ENCODE measurements around the gene DOCK2. TPM values are rescaled to one million over a fixed set of nuclear protein-coding genes. Genes with fewer than 3 reads are reported as not detected.

DOCK2 gene
- total RNA-seq, 1 experiment from 2014 or later = 1.4 TPM

- no TSS peak for BruUV-seq (replicated peaks)
- intact Hi-C loops (cut with micrococcal nuclease; ENCODE audit: unreplicated experiment) (no loop called here), in situ Hi-C loops (cut with HindIII; ENCODE audit: low pct_unique_long_range_greater_than_20kb, low sequenced_read_pairs) (no loop called here)
- H3K36me3 ChIP-seq (ENCODE audit: control insufficient read depth, insufficient read depth, low read length) = no peaks in the 10 kb centered on the region
- no peak overlapping the region for H3K27ac ChIP-seq (ENCODE audit: low read length)
- H3K4me3 ChIP-seq (ENCODE audit: low read depth in 2 of 2, low read length in 2 of 2) = no peak overlapping the region
- H3K4me1 ChIP-seq (ENCODE audit: control insufficient read depth, insufficient read depth, low read length) = no peaks in the 10 kb centered on the region
- no peak for TF ChIP-seq SIN3A (IDR thresholded peaks at IDR 0.05; ENCODE audit: borderline replicate concordance, insufficient read depth, low read depth, low read length)
- ChIA-PET POLR2A (no interaction called here), CTCF (no interaction called here)
- H3K9me3 ChIP-seq (ENCODE audit: control insufficient read depth, insufficient read depth, low read depth, low read length) = no peaks in the 10 kb centered on the region
- ATAC-seq (no peak), DNase-seq (ENCODE audit: low read depth, low spot score) (no peak)
- H3K27me3 ChIP-seq (ENCODE audit: control insufficient read depth, insufficient read depth, low read length) = no peaks in the 10 kb centered on the region
These were observed 152.4 kb downstream of the DOCK2 start for GRCh38 chr5:169789417-169789940.

- in situ Hi-C loops (cut with HindIII; ENCODE audit: low pct_unique_long_range_greater_than_20kb, low sequenced_read_pairs) (no loop called here), intact Hi-C loops (cut with micrococcal nuclease; ENCODE audit: unreplicated experiment) (no loop called here)
- H3K4me1 ChIP-seq (ENCODE audit: control insufficient read depth, insufficient read depth, low read length) = no peaks in the 10 kb centered on the region
- no peaks in the 10 kb centered on the region for H3K27me3 ChIP-seq (ENCODE audit: control insufficient read depth, insufficient read depth, low read length)
- no peak overlapping the region for H3K4me3 ChIP-seq (ENCODE audit: low read depth in 2 of 2, low read length in 2 of 2)
- H3K9me3 ChIP-seq (ENCODE audit: control insufficient read depth, insufficient read depth, low read depth, low read length) = no peaks in the 10 kb centered on the region
- CTCF ChIA-PET = no interaction called here
- no peak overlapping the region for H3K27ac ChIP-seq (ENCODE audit: low read length)
- BruUV-seq (replicated peaks) = no TSS peak
- no peak for TF ChIP-seq REST (IDR thresholded peaks at IDR 0.05; ENCODE audit: insufficient read depth in 1 of 2, low read depth in 2 of 2, low read length in 1 of 2)
- H3K36me3 ChIP-seq (ENCODE audit: control insufficient read depth, insufficient read depth, low read length) = no peaks in the 10 kb centered on the region
- POLR2A ChIA-PET = no interaction called here
- ATAC-seq (no peak), DNase-seq (ENCODE audit: low read depth, low spot score) (no peak)
These were observed 154.2 kb downstream of the DOCK2 start for GRCh38 chr5:169791251-169791650.

- H3K9me3 ChIP-seq (ENCODE audit: control insufficient read depth, insufficient read depth, low read depth, low read length) = no peaks in the 10 kb centered on the region
- no peak for TF ChIP-seq CTCF (IDR thresholded peaks at IDR 0.05)
- no peak for TF ChIP-seq POLR2AphosphoS5 (IDR thresholded peaks at IDR 0.05; ENCODE audit: low read depth, low read length)
- TF ChIP-seq SIN3A (IDR thresholded peaks at IDR 0.05; ENCODE audit: borderline replicate concordance, insufficient read depth, low read depth, low read length) = no peak
- no peak for TF ChIP-seq TCF7L2 (IDR thresholded peaks at IDR 0.05; ENCODE audit: low read depth, low read length)
- TF ChIP-seq REST (IDR thresholded peaks at IDR 0.05; ENCODE audit: insufficient read depth in 1 of 2, low read depth in 2 of 2, low read length in 1 of 2) = no peak
- ChIA-PET POLR2A (no interaction called here), CTCF (no interaction called here)
- H3K4me1 ChIP-seq (ENCODE audit: control insufficient read depth, insufficient read depth, low read length) = no peaks in the 10 kb centered on the region
- H3K27ac ChIP-seq (ENCODE audit: low read length) = no peak overlapping the region
- in situ Hi-C loops (cut with HindIII; ENCODE audit: low pct_unique_long_range_greater_than_20kb, low sequenced_read_pairs) = no loop called here
- H3K36me3 ChIP-seq (ENCODE audit: control insufficient read depth, insufficient read depth, low read length) = no peaks in the 10 kb centered on the region
- BruUV-seq (replicated peaks) = no TSS peak
- intact Hi-C loops (cut with micrococcal nuclease; ENCODE audit: unreplicated experiment) = no loop called here
- no peaks in the 10 kb centered on the region for H3K27me3 ChIP-seq (ENCODE audit: control insufficient read depth, insufficient read depth, low read length)
- no peak overlapping the region for H3K4me3 ChIP-seq (ENCODE audit: low read depth in 2 of 2, low read length in 2 of 2)
- ATAC-seq (no peak), DNase-seq (ENCODE audit: low read depth, low spot score) (no peak)
These were observed 158.3 kb downstream of the DOCK2 start for GRCh38 chr5:169795338-169795737.
